HG02623 (cell line): ENCODE results near the gene ACAA1.
A peak's percentile ranks its signal among the peaks of the same experiment; 100 is the strongest.

Experiments
- ATAC-seq: cut with Tn5 transposase; IDR thresholded peaks from one replicate; pipeline ENCODE4 v1.9.1; 2021; ENCODE audit warnings: moderate library complexity; ENCODE audit not compliant: unreplicated experiment

Gene ACAA1

GRCh38 chr3:38154625-38155255 is 17.8 kb upstream of the ACAA1 start:
- no peak for ATAC-seq

GRCh38 chr3:38154033-38154494 is 17.1 kb upstream of the ACAA1 start:
- no peak for ATAC-seq

- no peak for ATAC-seq
These were observed 16.3 kb upstream of the ACAA1 start for GRCh38 chr3:38153221-38153620.

- ATAC-seq = no peak
These were observed 15.7 kb upstream of the ACAA1 start for GRCh38 chr3:38152609-38153008.

GRCh38 chr3:38151667-38152265 is 14.8 kb upstream of the ACAA1 start:
- no peak for ATAC-seq

- no peak for ATAC-seq
These were observed 14.0 kb upstream of the ACAA1 start for GRCh38 chr3:38150780-38151528.

- no peak for ATAC-seq
These were observed 12.8 kb upstream of the ACAA1 start for GRCh38 chr3:38149708-38150107.

GRCh38 chr3:38148311-38148882 is 11.5 kb upstream of the ACAA1 start:
- ATAC-seq = no peak

- ATAC-seq = no peak
These were observed 10.5 kb upstream of the ACAA1 start for GRCh38 chr3:38147421-38147820.

GRCh38 chr3:38146504-38146903 is 9.6 kb upstream of the ACAA1 start:
- ATAC-seq = no peak

GRCh38 chr3:38143511-38143910 is 6.6 kb upstream of the ACAA1 start:
- no peak for ATAC-seq

- ATAC-seq = no peak
These were observed 6.0 kb upstream of the ACAA1 start for GRCh38 chr3:38142959-38143358.

GRCh38 chr3:38141952-38142273 is 5.0 kb upstream of the ACAA1 start:
- no peak for ATAC-seq

- no peak for ATAC-seq
These were observed 4.4 kb upstream of the ACAA1 start for GRCh38 chr3:38141173-38141951.

- ATAC-seq = no peak
These were observed 3.6 kb upstream of the ACAA1 start for GRCh38 chr3:38140326-38141172.

GRCh38 chr3:38139652-38140051 is 2.7 kb upstream of the ACAA1 start:
- no peak for ATAC-seq

- ATAC-seq = no peak
These were observed 2.3 kb upstream of the ACAA1 start for GRCh38 chr3:38139191-38139590.

GRCh38 chr3:38138349-38139190 is 1.6 kb upstream of the ACAA1 start, which contains the start of gene MYD88:
MYD88 (plus strand) TSS chr3:38138661; CDS start chr3:38138701, 40 bp downstream.
- peak; percentile 35 for ATAC-seq

GRCh38 chr3:38137615-38138348 is 855 bp upstream of the ACAA1 start:
- no peak for ATAC-seq
